Retinal pigment epithelial cell (primary cell): ENCODE data around the gene SMTNL2.
A peak's percentile ranks its signal among the peaks of the same experiment; 100 is the strongest.

Experiments used
- DNase-seq: peaks from one replicate; pipeline ENCODE4 v3.0.0-alpha.2; 2010; ENCODE audit warnings: low read depth
- H3K4me3 ChIP-seq: 2 replicates; pipeline ENCODE4 v1.5.1; 2011; ENCODE audit warnings: mild to moderate bottlenecking, low read length, control low read depth, moderate library complexity
- CTCF ChIP-seq: conservative IDR thresholded peaks from 2 replicates; pipeline ENCODE4 v1.5.1; 2011; ENCODE audit warnings: low read depth, low read length, control low read depth, inconsistent platforms

SMTNL2 gene

GRCh38 chr17:4580291-4580690 is 4.0 kb upstream of the SMTNL2 start:
- TF ChIP-seq CTCF: no peak
- DNase-seq: no peak
- no peak overlapping the region for H3K4me3 ChIP-seq

- peak; percentile 18 for DNase-seq
- no peak overlapping the region for H3K4me3 ChIP-seq
- no peak for TF ChIP-seq CTCF
These were observed 2.2 kb upstream of the SMTNL2 start for GRCh38 chr17:4582101-4582501.

GRCh38 chr17:4582691-4583090 is 1.6 kb upstream of the SMTNL2 start:
- TF ChIP-seq CTCF: no peak
- no peak for DNase-seq
- H3K4me3 ChIP-seq: no peak overlapping the region

- no peak for TF ChIP-seq CTCF
- no peak overlapping the region for H3K4me3 ChIP-seq
- no peak for DNase-seq
These were observed 1.1 kb upstream of the SMTNL2 start for GRCh38 chr17:4583206-4583605.

GRCh38 chr17:4583782-4584100 is 588 bp upstream of the SMTNL2 start:
- H3K4me3 ChIP-seq: peak overlapping the region; percentile 35
- DNase-seq: no peak

GRCh38 chr17:4584917-4585637 is 748 bp downstream of the SMTNL2 start:
- DNase-seq: no peak
- no peak overlapping the region for H3K4me3 ChIP-seq
- TF ChIP-seq CTCF: no peak

More at GRCh38 chr17:4583782-4584100, 588 bp upstream of the SMTNL2 start:
- TF ChIP-seq CTCF: peak; percentile 54

- H3K4me3 ChIP-seq: no peak overlapping the region
- no peak for TF ChIP-seq CTCF
- no peak for DNase-seq
These were observed 1.3 kb downstream of the SMTNL2 start for GRCh38 chr17:4585638-4585994.
